HG02973 (cell line): Measurements from ENCODE around the gene HCFC1.

ENCODE experiments used
- ATAC-seq: cut with Tn5 transposase; IDR thresholded peaks from one replicate; pipeline ENCODE4 v1.9.1; 2021; ENCODE audit warnings: moderate library complexity; ENCODE audit not compliant: unreplicated experiment

HCFC1 gene

DNA sequence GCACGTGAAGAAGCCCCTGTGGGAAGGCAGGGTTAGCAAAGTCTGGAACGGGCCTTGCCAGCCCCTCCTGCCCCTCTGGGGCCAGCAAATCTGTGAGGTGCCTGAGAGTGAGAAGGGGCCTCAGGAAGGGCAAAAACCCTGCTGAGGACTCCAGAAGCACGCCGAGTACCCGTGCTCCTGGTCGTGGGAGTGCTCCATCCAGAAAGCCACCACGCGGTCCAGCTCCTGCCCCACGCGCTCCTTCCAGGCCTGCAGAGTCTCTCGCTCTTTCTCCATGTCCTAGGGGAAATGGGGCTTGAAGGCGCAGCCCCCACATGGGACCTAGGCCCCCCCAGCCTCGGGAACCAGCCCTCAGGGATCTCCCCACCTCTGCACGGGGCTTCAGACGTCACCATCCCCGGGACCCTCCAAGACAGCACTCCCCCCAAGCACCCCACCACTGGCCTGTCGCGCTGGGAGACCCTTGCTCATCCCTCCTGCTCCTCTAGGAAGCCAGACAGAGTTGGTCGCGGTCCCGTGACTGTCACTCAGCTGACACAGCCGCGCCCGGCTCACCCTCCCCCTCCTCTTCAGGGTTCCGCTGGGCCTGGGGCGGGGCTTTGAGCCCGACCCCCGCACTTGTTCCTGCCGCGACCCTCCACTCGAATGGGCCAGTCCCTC, 27.3 kb downstream of the HCFC1 start, which contains the start of gene RENBP:
RENBP (minus strand) TSS at position 504 of the 660 bp plus-strand sequence; CDS start at position 471, 33 bp downstream.
- ATAC-seq = no peak

DNA sequence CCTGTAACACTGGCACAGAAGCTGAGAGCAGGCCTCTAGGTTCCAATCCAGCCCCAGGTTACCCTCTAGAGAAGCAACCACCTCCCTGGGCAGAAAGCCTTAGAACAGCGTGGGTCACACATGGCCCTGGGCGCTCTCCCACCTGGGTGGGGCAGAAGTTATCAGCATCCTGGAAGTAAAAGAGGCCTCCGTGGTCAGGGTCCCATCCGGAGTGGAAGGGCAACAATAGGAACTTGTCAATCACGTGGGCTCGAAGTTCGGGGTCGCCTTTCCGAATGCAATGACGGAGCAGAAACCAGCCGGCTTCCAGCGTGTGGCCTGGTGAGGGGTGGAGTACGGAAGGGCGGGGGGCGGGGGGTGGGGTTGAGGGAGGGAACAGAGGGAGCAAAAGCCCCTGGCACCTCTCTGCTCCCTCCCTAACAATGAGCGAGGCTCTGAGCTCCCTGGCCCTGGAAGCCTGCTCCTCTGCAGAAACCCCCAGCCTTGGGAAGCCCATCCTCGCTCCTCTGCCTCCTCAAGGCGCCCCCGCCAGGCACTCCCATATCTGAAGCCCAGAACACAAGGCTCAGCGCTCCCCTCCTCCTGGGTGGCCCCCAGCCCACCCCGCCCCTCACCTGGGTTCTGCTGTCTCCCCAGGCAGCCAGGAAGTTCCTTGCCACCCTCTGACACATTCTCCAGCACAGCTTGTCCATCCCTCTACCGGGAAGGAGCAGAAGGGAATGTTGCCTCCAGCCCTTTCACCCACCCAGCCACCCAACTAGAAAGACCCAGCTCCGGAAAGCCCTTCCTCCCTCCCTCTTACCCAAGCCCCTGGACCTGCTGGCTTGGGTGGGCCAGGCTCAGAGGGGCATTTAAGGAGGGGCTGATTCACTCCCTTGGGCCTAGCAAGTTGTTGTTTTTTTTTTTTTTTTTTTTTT, 30.0 kb downstream of the HCFC1 start:
- ATAC-seq = no peak

GRCh38 chrX:153939573-153939972, 32.0 kb downstream of the HCFC1 start:
- no peak for ATAC-seq

DNA sequence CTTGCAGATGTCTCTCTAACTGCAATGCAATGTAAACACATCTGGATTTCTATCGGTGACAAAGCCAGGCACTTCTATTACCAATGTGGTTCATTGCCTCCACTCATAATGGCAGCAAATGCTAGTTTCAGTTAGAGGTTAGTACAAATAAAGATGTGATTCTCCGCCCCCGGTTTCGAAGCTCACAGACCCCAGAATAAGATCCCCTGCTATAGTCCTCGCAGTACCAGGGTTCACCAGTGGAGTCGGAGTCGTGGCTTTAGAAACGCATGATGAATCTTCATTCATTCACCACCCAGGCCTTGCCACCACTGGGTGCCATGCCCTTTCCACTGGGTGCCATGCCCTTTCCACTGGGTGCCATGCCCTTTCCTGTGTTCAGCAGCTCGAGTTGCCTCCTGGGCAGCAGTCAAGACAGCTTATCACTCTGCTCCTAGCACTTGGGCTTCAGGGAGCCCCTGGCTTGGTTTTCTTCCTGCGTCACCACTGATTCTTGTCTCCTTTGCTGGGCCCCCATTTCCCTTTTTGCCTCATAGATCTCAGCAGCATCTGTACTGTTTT, 33.3 kb downstream of the HCFC1 start:
- ATAC-seq = no peak

DNA sequence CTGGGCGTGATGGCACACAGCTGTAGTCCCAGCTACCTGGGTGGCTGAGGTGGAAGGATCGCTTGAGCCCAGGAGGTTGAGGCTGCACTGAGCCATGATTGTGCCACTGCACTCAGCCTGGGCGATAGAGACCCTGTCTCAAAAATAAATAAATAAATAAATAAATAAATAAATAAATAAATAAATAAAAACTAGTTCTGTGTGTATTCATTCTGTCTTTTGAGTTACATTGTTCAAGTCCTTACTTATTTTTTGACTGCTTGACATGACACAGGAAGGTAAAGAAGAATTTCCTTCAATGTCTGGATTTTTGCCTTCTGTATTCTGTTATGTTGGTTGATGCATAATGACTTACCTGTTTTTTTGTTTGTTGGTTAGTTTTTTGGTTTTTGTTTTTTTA, 34.6 kb downstream of the HCFC1 start:
- ATAC-seq = no peak

GRCh38 chrX:153935326-153935851, 36.2 kb downstream of the HCFC1 start:
- no peak for ATAC-seq

- peak; percentile 68 for ATAC-seq
Measured at GRCh38 chrX:153934762-153935325, 36.8 kb downstream of the HCFC1 start, which contains the start of gene NAA10. Gene NAA10, minus strand, starts transcription at chrX:153935037. Its CDS starts 133 bp downstream, at chrX:153934904.

DNA sequence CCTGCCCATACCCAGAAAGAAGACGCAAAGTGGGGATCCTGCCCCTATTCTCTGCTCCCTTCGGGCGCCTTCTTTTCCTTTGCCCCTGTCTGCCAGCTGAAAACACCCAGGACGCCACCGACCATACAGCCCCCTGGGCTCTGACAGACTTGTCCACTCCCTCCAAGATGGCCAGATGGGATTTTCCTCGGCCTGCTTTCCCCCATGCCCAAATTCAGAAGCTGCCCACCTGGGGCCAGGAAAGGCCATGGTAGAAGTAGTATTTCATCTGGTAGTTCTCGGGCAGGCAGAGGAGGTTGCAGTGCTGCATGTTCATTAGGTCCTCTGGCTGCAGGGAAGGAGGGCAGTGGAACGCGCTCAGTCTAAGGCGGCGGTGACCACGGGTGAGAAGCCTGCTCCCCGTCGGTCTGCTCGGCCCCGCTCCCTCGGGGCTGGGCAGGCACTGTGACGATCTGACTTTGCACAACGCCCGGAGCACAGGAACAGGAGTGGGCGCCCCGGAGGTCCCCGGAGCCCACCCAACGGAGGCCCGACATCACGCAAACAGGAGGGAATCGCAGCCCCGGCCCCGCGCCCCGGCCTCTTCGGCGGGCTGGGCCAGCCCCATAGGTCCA, 37.4 kb downstream of the HCFC1 start:
- peak; percentile 14 for ATAC-seq

DNA sequence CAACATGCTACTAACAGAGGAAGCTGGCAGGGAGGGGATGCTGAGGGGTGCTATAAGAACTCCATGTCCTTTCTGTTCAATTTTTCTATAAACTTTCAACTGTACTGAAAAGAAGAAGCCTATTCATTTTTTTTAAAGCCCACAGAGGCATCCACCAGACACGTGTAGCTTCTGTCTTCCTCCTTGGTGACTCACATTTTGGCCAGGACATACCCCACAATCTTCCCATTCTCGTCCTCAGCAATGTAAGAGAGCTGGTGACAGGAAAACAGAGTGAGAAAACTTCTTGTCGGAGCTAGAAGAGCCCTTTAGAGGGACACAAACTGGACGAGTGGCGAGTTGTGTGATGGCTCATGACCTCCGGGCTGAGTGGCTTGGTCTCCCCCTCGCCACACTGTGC, 37.9 kb downstream of the HCFC1 start:
- ATAC-seq = no peak

DNA sequence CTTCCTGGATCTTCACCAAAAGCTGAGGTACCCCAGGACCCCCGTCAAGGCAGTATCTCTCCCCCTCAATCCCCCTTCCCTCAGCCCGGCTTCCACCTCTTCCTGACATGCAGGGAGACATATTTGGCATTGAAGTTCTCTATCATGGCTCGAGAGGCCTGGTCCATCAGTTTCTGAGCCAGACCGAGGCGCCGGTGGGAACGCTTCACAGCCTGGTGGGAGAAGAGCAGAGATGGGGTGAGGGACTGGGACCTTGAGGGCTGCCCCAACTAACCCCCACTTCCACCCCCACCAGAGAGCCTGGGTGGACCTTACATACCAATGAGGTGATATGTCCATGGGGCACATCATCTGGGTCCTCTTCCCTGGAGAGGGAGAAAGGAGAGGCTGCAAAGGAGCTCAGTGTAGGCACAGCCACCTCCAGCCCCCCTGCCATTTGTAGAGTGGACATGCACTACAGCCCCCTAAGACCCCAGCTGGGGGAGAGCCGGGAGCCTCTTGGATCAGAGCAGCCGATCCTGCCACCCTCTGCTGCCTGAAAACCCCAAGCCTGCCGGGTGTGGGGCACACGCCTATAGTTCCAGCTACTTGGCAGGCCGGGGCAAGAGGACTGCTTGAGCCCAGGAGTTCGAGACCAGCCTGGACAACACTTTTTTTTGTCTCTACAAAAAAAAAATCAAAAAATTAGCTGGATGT, 39.2 kb downstream of the HCFC1 start:
- ATAC-seq = no peak

GRCh38 chrX:153931748-153932147, 39.9 kb downstream of the HCFC1 start:
- ATAC-seq = no peak

DNA sequence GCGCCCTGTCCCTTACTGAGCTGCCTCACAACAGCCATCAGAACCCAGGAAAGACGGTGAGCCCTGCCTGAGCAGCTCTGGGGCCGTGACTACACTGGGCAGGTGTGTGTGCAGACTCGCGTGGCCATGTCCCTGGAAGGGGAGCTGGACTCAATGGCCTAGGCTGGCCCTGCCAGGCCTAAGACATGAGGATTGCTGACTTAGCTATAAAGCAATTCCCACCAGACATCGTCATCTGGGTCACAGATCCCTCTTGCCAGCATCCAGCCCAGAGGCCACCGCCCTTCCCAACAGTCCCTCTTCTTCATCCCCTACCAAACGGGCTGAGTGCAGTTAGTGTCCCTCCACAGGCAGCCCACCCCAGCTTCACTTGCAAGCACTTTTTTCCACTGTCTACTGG, 40.5 kb downstream of the HCFC1 start:
- no peak for ATAC-seq

GRCh38 chrX:153930011-153930910, 41.4 kb downstream of the HCFC1 start:
- ATAC-seq = no peak

- no peak for ATAC-seq
Measured at GRCh38 chrX:153929576-153929975, 42.0 kb downstream of the HCFC1 start.

- ATAC-seq = no peak
Measured at GRCh38 chrX:153928846-153929245, 42.8 kb downstream of the HCFC1 start.

- peak; percentile 60 for ATAC-seq
Measured at GRCh38 chrX:153927922-153928760, 43.5 kb downstream of the HCFC1 start.

- no peak for ATAC-seq
Measured at GRCh38 chrX:153927672-153927921, 44.0 kb downstream of the HCFC1 start.

DNA sequence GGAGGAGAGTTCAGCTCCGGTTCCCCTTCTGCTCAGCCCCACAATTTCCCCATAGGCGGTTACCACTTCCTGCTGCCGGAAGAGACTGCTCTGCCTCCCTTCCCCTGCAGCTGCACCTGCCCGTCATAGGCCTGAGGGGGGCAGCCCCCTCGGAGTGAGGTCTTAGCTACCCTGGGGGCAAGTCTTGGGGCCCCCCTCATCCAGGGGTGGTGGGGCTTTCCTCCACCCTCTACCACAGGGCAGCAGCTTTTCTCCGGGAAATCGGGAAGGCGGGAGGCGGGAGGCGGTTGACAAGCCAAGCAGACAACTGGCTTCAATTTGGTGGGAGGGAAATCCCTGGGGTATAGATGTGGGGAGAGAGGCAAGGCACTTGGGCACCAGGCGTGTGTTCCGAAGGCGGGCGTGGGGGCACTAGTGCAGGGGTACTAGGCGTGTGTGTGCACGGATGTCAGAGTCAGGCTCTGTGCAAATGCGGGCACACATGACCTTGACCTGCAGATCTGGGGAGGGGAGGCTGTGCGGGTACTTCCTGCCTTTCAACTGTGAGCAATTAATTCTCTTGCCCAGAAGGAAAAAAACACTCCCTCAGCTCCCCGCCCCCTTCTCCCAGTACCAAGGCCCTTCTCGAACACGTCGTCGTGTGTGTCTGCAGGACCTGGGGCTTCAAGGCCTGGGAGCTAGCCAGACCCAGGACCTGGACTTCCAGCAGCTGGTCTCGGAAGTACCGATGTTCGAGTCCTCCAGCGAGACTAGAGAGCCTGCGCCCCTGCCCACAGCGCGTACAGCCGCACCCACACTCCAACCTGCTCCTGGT, 44.6 kb downstream of the HCFC1 start:
- peak; percentile 37 for ATAC-seq
